Progenitor cell of endocrine pancreas (in vitro differentiated cells): ENCODE measurements around the gene TP53TG5. TPM values are rescaled to one million over a fixed set of nuclear protein-coding genes. Genes with fewer than 3 reads are reported as not detected.

Experiments used
- DNase-seq: peaks from one replicate; pipeline ENCODE4 v3.0.0; 2021; ENCODE audit warnings: low spot score; ENCODE audit not compliant: unreplicated experiment
- H3K27ac Mint-ChIP-seq: 2 replicates; pipeline ENCODE4 v1.8.0; 2021; ENCODE audit warnings: mild to moderate bottlenecking, moderate library complexity, mixed read lengths
- H3K27me3 Mint-ChIP-seq: 2 replicates; pipeline ENCODE4 v1.8.0; 2021; ENCODE audit warnings: mixed read lengths
- H3K36me3 Mint-ChIP-seq: 2 replicates; pipeline ENCODE4 v1.8.0; 2022; ENCODE audit warnings: mixed read lengths; ENCODE audit not compliant: insufficient read depth
- H3K4me1 Mint-ChIP-seq: 2 replicates; pipeline ENCODE4 v1.8.0; 2021; ENCODE audit warnings: low read depth, mixed read lengths
- H3K4me3 Mint-ChIP-seq: 2 replicates; pipeline ENCODE4 v1.8.0; 2021; ENCODE audit warnings: low read depth, mild to moderate bottlenecking, moderate library complexity, mixed read lengths
- H3K9me3 Mint-ChIP-seq: 2 replicates; pipeline ENCODE4 v1.8.0; 2021; ENCODE audit warnings: low read depth, mixed read lengths
- CTCF ChIP-seq: fragments of 200-600 bp; sonication (generic); IDR thresholded peaks from one replicate; pipeline ENCODE4 v1.5.0; 2021; ENCODE audit warnings: antibody characterized with exemption, mild to moderate bottlenecking; ENCODE audit not compliant: unreplicated experiment
- total RNA-seq: library from RNA; stranded (reverse); gene quantifications from 2 replicates; pipeline ENCODE4 v1.2.1, GENCODE V29; 2021

The TP53TG5 gene
- total RNA-seq, 1 donor from 2014 or later, result not detected

GRCh38 chr20:45412653-45413052, 34.5 kb upstream of the TP53TG5 start:
- Mint-ChIP-seq H3K4me1 (peaks cover 14% of the 10 kb centered on the region), H3K9me3 (no peaks in the 10 kb centered on the region), H3K27ac (no peak overlapping the region), H3K4me3 (no peak overlapping the region), H3K36me3 (peaks cover 6% of the 10 kb centered on the region), H3K27me3 (peaks cover under 1% of the 10 kb centered on the region)
- no peak for DNase-seq
- no peak for TF ChIP-seq CTCF

GRCh38 chr20:45410887-45411286, 32.8 kb upstream of the TP53TG5 start:
- no peak for TF ChIP-seq CTCF
- Mint-ChIP-seq H3K4me1 (peaks cover 11% of the 10 kb centered on the region), H3K27me3 (peaks cover 3% of the 10 kb centered on the region), H3K27ac (no peak overlapping the region), H3K36me3 (peaks cover 6% of the 10 kb centered on the region), H3K9me3 (no peaks in the 10 kb centered on the region), H3K4me3 (no peak overlapping the region)
- DNase-seq, result no peak

- Mint-ChIP-seq H3K4me1 (peaks cover 7% of the 10 kb centered on the region), H3K36me3 (peaks cover 6% of the 10 kb centered on the region), H3K4me3 (no peak overlapping the region)
Observed at GRCh38 chr20:45409521-45410272, 31.6 kb upstream of the TP53TG5 start.

GRCh38 chr20:45408646-45409213, 30.6 kb upstream of the TP53TG5 start:
- peaks cover 6% of the 10 kb centered on the region for H3K27me3 Mint-ChIP-seq
- TF ChIP-seq CTCF, result no peak
- no peaks in the 10 kb centered on the region for H3K9me3 Mint-ChIP-seq
- peaks cover 6% of the 10 kb centered on the region for H3K36me3 Mint-ChIP-seq
- no peak for DNase-seq
- H3K27ac Mint-ChIP-seq, result no peak overlapping the region
- no peak overlapping the region for H3K4me3 Mint-ChIP-seq
- peaks cover 10% of the 10 kb centered on the region for H3K4me1 Mint-ChIP-seq

More at GRCh38 chr20:45409521-45410272, 31.6 kb upstream of the TP53TG5 start:
- H3K27ac Mint-ChIP-seq, result no peak overlapping the region
- no peaks in the 10 kb centered on the region for H3K9me3 Mint-ChIP-seq
- no peak for DNase-seq
- H3K27me3 Mint-ChIP-seq, result peaks cover 5% of the 10 kb centered on the region
- no peak for TF ChIP-seq CTCF

GRCh38 chr20:45407783-45408645, 29.9 kb upstream of the TP53TG5 start, which contains the start of gene DBNDD2:
DBNDD2 (plus strand) TSS chr20:45408289; CDS start chr20:45408468, 179 bp downstream.
- H3K27ac Mint-ChIP-seq, result peak within 1 kb of the TSS; percentile 82
- TF ChIP-seq CTCF, result no peak

More at GRCh38 chr20:45407783-45408645, 29.9 kb upstream of the TP53TG5 start, which contains the start of gene DBNDD2:
- DNase-seq, result no peak
- peak within 1 kb of the TSS; percentile 85 for H3K4me3 Mint-ChIP-seq
- H3K27me3 Mint-ChIP-seq, result peaks cover 6% of the 10 kb centered on the region
- peaks cover 10% of the 10 kb centered on the region for H3K4me1 Mint-ChIP-seq
- no peaks in the 10 kb centered on the region for H3K9me3 Mint-ChIP-seq
- H3K36me3 Mint-ChIP-seq, result peaks cover 6% of the 10 kb centered on the region
